PC-3 (cell line): ENCODE data around the gene MAGI2.

Source experiments
- CTCF ChIP-seq: fragments of 300-600 bp; sonication (generic); conservative IDR thresholded peaks from 2 replicates; pipeline ENCODE4 v1.5.1; 2017; ENCODE audit warnings: antibody characterized with exemption, low read depth, mild to moderate bottlenecking, low read length
- EZH2 ChIP-seq: fragments of 300-600 bp; sonication (generic); IDR thresholded peaks from one replicate; pipeline ENCODE4 v1.6.1; 2017; ENCODE audit warnings: antibody characterized with exemption, mild to moderate bottlenecking, low read length; ENCODE audit not compliant: unreplicated experiment

DNA sequence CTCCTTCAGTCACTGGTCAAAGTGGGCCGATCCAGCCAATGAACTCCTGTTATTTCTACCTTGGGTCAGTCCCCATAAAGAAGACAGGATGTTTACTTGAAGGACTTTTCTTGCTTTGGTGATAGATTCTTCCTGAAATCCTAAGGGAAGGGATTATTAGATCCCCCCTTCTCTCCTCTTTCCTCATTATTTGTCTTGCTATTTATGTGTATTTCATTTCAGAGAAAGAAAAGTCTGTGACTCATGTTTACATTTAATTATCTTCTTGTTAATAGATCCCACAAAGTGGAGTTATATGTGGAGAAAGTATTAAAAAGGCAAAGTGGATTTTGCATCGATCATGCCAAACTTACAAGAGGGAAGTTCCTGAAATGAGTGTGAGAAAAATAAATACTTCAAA lies 1313.4 kb downstream of the MAGI2 start:
- TF ChIP-seq EZH2 (no peak), CTCF (no peak)
